Measurements from ENCODE around the gene KDM8.

GRCh38 chr16:27223226-27223610, 19.9 kb downstream of the KDM8 start:
- no peak for TF ChIP-seq EZH2 (IDR thresholded peaks at IDR 0.05; ENCODE audit: low read depth)
- no peak for TF ChIP-seq CTCF (conservative IDR thresholded peaks at IDR 0.05)

Measured in PC-9 (cell line).